ENCODE measurements around the gene SLC35D3. TPM values are rescaled to one million over a fixed set of nuclear protein-coding genes. Genes with fewer than 3 reads are reported as not detected.

Gene SLC35D3
- total and polyA plus RNA-seq, 10 of the 15 experiments (the other 5 are each of a cell fraction or from before 2014, with no cell fraction given): not detected

GRCh38 chr6:136890194-136890839 lies 31.8 kb upstream of the SLC35D3 start (continued):
- TF ChIP-seq, protein P1, sequence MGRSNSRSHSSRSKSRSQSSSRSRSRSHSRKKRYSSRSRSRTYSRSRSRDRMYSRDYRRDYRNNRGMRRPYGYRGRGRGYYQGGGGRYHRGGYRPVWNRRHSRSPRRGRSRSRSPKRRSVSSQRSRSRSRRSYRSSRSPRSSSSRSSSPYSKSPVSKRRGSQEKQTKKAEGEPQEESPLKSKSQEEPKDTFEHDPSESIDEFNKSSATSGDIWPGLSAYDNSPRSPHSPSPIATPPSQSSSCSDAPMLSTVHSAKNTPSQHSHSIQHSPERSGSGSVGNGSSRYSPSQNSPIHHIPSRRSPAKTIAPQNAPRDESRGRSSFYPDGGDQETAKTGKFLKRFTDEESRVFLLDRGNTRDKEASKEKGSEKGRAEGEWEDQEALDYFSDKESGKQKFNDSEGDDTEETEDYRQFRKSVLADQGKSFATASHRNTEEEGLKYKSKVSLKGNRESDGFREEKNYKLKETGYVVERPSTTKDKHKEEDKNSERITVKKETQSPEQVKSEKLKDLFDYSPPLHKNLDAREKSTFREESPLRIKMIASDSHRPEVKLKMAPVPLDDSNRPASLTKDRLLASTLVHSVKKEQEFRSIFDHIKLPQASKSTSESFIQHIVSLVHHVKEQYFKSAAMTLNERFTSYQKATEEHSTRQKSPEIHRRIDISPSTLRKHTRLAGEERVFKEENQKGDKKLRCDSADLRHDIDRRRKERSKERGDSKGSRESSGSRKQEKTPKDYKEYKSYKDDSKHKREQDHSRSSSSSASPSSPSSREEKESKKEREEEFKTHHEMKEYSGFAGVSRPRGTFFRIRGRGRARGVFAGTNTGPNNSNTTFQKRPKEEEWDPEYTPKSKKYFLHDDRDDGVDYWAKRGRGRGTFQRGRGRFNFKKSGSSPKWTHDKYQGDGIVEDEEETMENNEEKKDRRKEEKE (IDR thresholded peaks at IDR 0.05): no peak
- TF ChIP-seq GATAD2B (conservative IDR thresholded peaks at IDR 0.05; ENCODE audit: low read depth) (no peak), CHD4 (IDR thresholded peaks at IDR 0.05) (no peak)

GRCh38 chr6:136890986-136891385 lies 31.1 kb upstream of the SLC35D3 start:
- no peak for DNase-seq (ENCODE audit: low read depth, low spot score)
- ChIA-PET RAD21 (ENCODE audit: unreplicated experiment) (interaction anchor here (1.4 kb wide), 1 partner anchor 99 kb away, joined by 5 read pairs; the partner anchor contains the start of gene MAP3K5), SMC1A (ENCODE audit: uncharacterized antibody, unreplicated experiment) (no interaction called here), CTCF (interaction anchor here (1.6 kb wide), 1 partner anchor 247 kb away, joined by 3 read pairs; no protein-coding TSS in a partner anchor), POLR2A (no interaction called here)
- Histone ChIP-seq H4K20me1 (ENCODE audit: control insufficient read depth, insufficient read depth) (no peaks in the 10 kb centered on the region), H3K4me1 (ENCODE audit: control insufficient read depth, insufficient read depth, low read length) (peaks cover 3% of the 10 kb centered on the region; the same call in 1 of the 2 replicates), H3K9me3 (replicated peaks; ENCODE audit: control insufficient read depth, insufficient read depth, low read length) (no peaks in the 10 kb centered on the region), H3K36me3 (ENCODE audit: control insufficient read depth in 2 of 2, insufficient read depth in 2 of 2, low read length in 1 of 2) (no peaks in the 10 kb centered on the region), H3K27ac (ENCODE audit: control insufficient read depth, insufficient read depth) (no peak overlapping the region), H3K4me3 (no peak overlapping the region), H3K27me3 (replicated peaks in 1 of 2; ENCODE audit: control insufficient read depth in 2 of 2, insufficient read depth in 2 of 2, low read length in 1 of 2) (no peaks in the 10 kb centered on the region), H2AFZ (ENCODE audit: control insufficient read depth, low read depth, low read length) (no peak overlapping the region), H3K79me2 (ENCODE audit: control insufficient read depth, insufficient read depth, low read length) (no peaks in the 10 kb centered on the region), H3K9ac (ENCODE audit: control insufficient read depth, insufficient read depth, low read length) (no peak overlapping the region), H3K4me2 (ENCODE audit: control insufficient read depth, insufficient read depth) (no peak overlapping the region)
- in situ Hi-C loops (cut with MboI) (no loop called here), intact Hi-C loops (cut with micrococcal nuclease; ENCODE audit: unreplicated experiment) (no loop called here)
- TF ChIP-seq ZNF622 (IDR thresholded peaks at IDR 0.05): no peak
- TF ChIP-seq, protein P2, sequence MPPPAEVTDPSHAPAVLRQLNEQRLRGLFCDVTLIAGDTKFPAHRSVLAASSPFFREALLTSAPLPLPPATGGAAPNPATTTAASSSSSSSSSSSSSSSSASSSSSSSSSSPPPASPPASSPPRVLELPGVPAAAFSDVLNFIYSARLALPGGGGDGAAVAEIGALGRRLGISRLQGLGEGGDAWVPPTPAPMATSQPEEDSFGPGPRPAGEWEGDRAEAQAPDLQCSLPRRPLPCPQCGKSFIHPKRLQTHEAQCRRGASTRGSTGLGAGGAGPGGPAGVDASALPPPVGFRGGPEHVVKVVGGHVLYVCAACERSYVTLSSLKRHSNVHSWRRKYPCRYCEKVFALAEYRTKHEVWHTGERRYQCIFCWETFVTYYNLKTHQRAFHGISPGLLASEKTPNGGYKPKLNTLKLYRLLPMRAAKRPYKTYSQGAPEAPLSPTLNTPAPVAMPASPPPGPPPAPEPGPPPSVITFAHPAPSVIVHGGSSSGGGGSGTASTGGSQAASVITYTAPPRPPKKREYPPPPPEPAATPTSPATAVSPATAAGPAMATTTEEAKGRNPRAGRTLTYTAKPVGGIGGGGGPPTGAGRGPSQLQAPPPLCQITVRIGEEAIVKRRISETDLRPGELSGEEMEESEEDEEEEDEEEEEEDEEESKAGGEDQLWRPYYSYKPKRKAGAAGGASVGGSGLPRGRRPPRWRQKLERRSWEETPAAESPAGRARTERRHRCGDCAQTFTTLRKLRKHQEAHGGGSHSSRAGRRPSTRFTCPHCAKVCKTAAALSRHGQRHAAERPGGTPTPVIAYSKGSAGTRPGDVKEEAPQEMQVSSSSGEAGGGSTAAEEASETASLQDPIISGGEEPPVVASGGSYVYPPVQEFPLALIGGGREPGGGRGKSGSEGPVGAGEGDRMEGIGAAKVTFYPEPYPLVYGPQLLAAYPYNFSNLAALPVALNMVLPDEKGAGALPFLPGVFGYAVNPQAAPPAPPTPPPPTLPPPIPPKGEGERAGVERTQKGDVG (CRISPR knock-in tag; IDR thresholded peaks at IDR 0.05): no peak
- TF ChIP-seq MAX (IDR thresholded peaks at IDR 0.05; ENCODE audit: low read depth, low read length): no peak
- 81% methylated on average over 3 of the region's 3 CpGs for WGBS (ENCODE audit: insufficient coverage, insufficient replicate concordance, low lambda C conversion rate, missing lambda C conversion rate)
- no peak for ATAC-seq
- FAIRE-seq: no peak
- no TSS peak for BruUV-seq (replicated peaks)

Data from GM12878 (cell line).